Activated CD8-positive, alpha-beta memory T cell treated with anti-CD3 and anti-CD28 coated beads for 36 hours (primary cell): ENCODE measurements around the gene KCNJ16. TPM values are rescaled to one million over a fixed set of nuclear protein-coding genes. Genes with fewer than 3 reads are reported as not detected.

Experiments
- CTCF ChIA-PET: fragments of 350-600 bp; sonication (Branson Sonifier 250); formaldehyde crosslinking; loops from one replicate; lab custom pipeline; 2021; ENCODE audit warnings: antibody characterized with exemption; lab: Charles Lee
- POLR2A ChIA-PET: fragments of 350-600 bp; sonication (Branson Sonifier 250); formaldehyde crosslinking; loops from one replicate; lab custom pipeline; 2021; ENCODE audit warnings: antibody characterized with exemption; lab: Charles Lee
- total RNA-seq, 2 experiments: library from RNA; stranded (reverse); gene quantifications; one replicate each; pipeline ENCODE4 v1.2.3, GENCODE V29; 2021

KCNJ16 gene
- total RNA-seq, 2 experiments from 2014 or later = not detected

GRCh38 chr17:70161519-70161918 lies 86.5 kb downstream of the KCNJ16 start:
- ChIA-PET POLR2A (no interaction called here), CTCF (no interaction called here)

- POLR2A ChIA-PET = no interaction called here
- CTCF ChIA-PET = no interaction called here
Observed at GRCh38 chr17:70165383-70165782, 90.4 kb downstream of the KCNJ16 start.

- POLR2A ChIA-PET = no interaction called here
- CTCF ChIA-PET = no interaction called here
Observed at GRCh38 chr17:70166615-70167014, 91.6 kb downstream of the KCNJ16 start.

- ChIA-PET CTCF (no interaction called here), POLR2A (no interaction called here)
Observed at GRCh38 chr17:70168044-70168976, 93.3 kb downstream of the KCNJ16 start.

- ChIA-PET POLR2A (no interaction called here), CTCF (no interaction called here)
Observed at GRCh38 chr17:70168977-70169708, 94.1 kb downstream of the KCNJ16 start, which contains the start of gene KCNJ2. KCNJ2 (plus strand) TSS chr17:70169532; CDS start chr17:70175040, 5,508 bp downstream.

GRCh38 chr17:70169709-70170597 lies 94.9 kb downstream of the KCNJ16 start:
- POLR2A ChIA-PET = no interaction called here
- CTCF ChIA-PET = no interaction called here

GRCh38 chr17:70171159-70171558 lies 96.1 kb downstream of the KCNJ16 start:
- ChIA-PET CTCF (no interaction called here), POLR2A (no interaction called here)

GRCh38 chr17:70172449-70172848 lies 97.4 kb downstream of the KCNJ16 start:
- POLR2A ChIA-PET = no interaction called here
- CTCF ChIA-PET = no interaction called here

- ChIA-PET CTCF (no interaction called here), POLR2A (no interaction called here)
Observed at GRCh38 chr17:70172923-70173322, 97.9 kb downstream of the KCNJ16 start.

GRCh38 chr17:70173681-70174080 lies 98.7 kb downstream of the KCNJ16 start:
- CTCF ChIA-PET = no interaction called here
- POLR2A ChIA-PET = no interaction called here

GRCh38 chr17:70181376-70181775 lies 106.4 kb downstream of the KCNJ16 start:
- CTCF ChIA-PET = no interaction called here
- POLR2A ChIA-PET = no interaction called here

- ChIA-PET POLR2A (no interaction called here), CTCF (no interaction called here)
Observed at GRCh38 chr17:70181866-70182265, 106.8 kb downstream of the KCNJ16 start.

GRCh38 chr17:70183508-70183907 lies 108.5 kb downstream of the KCNJ16 start:
- POLR2A ChIA-PET = no interaction called here
- CTCF ChIA-PET = no interaction called here

GRCh38 chr17:70184207-70184606 lies 109.2 kb downstream of the KCNJ16 start:
- ChIA-PET CTCF (no interaction called here), POLR2A (no interaction called here)

GRCh38 chr17:70184770-70185169 lies 109.7 kb downstream of the KCNJ16 start:
- POLR2A ChIA-PET = no interaction called here
- CTCF ChIA-PET = no interaction called here

Other genes with a start within 250 kb of the KCNJ16 start
- gene KCNJ2, start 94.3 kb downstream of the KCNJ16 start, total RNA-seq = not detected